COR-L47 (cell line): ENCODE data around the gene DEFB132.

ENCODE experiments used
- DNase-seq: peaks from one replicate; lab custom pipeline; 2025; lab: John Stamatoyannopoulos, UW

Gene DEFB132

GRCh38 chr20:297098-297924 is 39.8 kb downstream of the DEFB132 start, which contains the start of gene ZCCHC3:
ZCCHC3 (plus strand) TSS chr20:297570; CDS start chr20:297587, 17 bp downstream.
- peak; percentile 88 for DNase-seq

DNA sequence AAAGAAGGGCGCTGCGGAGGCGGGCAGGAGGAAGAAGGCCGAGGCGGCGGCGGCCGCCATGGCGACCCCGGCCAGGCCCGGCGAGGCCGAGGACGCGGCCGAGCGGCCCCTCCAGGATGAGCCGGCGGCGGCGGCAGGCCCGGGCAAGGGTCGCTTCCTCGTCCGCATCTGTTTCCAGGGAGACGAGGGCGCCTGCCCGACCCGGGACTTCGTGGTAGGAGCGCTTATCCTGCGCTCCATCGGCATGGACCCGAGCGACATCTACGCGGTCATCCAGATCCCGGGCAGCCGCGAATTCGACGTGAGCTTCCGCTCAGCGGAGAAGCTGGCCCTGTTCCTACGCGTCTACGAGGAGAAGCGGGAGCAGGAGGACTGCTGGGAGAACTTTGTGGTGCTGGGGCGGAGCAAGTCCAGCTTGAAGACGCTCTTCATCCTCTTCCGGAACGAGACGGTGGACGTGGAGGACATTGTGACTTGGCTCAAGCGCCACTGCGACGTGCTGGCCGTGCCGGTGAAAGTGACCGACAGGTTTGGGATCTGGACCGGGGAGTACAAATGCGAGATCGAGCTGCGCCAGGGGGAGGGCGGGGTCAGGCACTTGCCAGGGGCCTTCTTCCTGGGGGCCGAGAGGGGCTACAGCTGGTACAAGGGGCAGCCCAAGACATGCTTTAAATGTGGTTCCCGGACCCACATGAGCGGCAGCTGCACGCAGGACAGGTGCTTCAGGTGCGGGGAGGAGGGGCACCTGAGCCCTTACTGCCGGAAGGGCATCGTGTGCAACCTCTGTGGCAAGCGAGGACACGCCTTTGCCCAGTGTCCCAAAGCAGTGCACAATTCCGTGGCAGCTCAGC is 40.6 kb downstream of the DEFB132 start:
- peak; percentile 42 for DNase-seq

DNA sequence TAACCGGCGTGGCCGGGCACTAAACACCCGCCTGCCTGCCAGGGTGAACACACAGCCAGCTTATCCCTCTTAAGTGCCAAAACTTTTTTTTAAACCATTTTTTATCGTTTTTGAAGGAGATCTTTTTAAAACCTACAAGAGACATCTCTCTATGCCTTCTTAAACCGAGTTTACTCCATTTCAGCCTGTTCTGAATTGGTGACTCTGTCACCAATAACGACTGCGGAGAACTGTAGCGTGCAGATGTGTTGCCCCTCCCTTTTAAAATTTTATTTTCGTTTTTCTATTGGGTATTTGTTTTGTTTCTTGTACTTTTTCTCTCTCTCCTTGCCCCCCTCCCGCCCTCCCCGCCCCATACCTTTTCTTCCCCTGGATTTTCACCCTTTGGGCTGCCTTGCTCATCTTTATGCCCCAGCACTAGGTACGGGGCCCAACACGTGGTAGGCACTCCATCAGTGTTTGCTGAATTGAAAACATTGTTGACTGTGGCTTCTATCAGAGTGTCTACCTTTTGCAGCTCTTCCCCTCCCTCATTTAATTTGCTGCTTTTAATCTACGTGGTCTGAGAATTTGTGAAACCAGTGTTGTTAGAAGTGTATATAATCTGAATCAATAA is 41.4 kb downstream of the DEFB132 start:
- DNase-seq, result no peak

DNA sequence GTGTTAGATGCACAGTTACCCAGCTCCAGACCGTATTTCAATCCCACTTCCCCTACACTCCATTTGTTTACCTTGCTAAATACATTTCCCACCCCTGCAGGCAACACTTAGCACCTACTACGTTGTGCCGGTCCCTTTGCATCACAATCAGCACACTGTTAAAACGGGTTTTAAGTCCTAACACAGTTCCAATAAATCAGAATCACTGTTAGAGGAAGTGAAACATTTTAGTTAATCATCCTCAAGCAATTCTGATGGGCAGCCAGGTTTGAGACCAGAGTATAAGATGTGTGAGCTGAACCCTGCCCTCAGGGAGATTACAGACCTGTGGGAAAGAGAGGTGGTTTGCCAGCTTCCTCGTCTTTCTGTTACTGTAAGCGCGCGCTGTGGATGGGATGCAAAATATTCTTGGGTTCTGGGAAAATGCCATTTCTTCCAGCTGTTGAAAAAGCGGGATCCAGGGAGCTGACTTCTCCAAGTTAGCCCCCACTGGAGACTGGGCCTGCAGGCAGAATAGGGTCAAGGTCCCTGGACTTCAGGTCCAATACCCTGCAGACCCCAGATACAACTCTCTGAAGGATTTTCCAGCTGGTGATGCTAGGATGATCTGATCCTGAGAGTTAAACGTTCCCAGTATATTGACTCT is 42.9 kb downstream of the DEFB132 start:
- no peak for DNase-seq

DNA sequence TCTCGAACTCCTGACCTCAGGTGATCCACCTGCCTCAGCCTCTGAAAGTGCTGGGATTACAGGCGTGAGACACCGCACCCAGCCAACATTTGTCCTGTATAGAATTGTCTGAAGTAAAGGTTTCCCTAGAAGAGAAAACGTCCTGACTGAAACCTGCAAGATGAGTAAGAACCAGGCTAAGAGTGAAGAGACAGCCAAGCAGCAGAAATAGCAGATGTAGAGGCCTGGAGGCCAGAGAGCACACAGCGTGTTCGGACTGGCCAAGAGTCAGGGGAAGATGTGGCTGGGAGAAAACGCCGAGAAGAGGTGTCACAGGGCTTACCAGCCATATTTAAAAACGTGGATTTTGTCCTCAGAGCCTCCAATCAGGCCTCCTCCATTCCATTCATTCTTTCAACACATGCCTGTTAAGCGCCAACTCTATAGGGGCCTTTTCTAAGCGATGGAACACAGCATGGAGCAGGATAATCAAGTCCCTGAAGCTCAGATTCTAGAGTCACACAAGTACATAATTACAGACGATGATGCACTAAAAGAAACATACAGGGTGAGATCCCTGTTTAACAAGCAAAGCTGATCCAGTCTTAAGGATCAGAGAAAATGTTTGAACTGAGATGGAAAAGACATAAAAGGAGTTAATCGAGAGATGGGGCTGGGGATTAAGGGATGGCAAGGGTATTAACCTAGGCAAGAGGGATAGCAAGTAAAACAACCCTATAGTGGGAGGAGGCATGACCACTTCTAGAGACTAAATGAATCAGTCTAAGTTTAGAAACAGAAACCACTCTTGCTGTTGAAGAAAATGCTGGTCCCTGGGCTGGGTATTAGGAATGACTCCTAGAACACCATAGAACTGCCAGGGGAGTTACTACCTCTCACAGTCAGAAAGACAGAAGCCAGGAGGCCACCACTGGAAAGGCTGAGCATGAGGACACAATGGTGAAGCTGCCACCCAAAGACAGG is 44.6 kb downstream of the DEFB132 start:
- no peak for DNase-seq

GRCh38 chr20:305745-306144 is 48.2 kb downstream of the DEFB132 start:
- DNase-seq, result no peak

DNA sequence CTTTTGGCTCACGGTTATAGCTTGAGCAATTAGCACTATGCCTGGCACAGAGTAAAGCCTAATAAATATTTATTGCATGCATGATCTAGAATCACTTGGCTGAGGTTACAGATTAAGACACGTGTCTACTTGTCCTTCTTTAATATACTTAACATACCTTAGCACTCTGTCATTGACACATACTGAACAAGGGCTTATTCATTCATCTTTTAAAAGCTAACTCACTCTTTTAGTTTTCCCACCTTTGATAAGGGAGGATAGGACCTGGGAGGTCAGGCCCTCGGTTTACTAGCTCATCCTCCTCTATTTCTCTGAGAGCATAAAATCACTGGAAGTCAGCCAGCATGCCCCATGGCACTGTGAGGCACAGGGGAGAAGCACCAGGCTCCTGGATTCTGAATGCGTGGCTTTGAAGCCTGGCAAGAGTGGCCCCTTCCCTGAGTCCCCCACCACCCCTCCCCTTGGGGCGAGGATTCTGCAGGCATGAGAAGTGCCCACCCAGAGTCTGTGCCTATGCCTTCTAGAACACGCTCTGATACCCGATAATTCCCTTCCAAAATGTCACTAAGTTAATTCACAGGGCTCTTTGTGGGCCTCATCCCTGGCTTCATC is 51.0 kb downstream of the DEFB132 start:
- DNase-seq, result no peak

- no peak for DNase-seq
These were observed 51.8 kb downstream of the DEFB132 start for GRCh38 chr20:309306-309840.

GRCh38 chr20:309841-310644 is 52.5 kb downstream of the DEFB132 start:
- DNase-seq, result peak; percentile 94

GRCh38 chr20:310645-311044 is 53.1 kb downstream of the DEFB132 start:
- no peak for DNase-seq
